Mesenteric fat pad (tissue), 1 donor: ENCODE measurements around the gene TOX4. TPM values are rescaled to one million over a fixed set of nuclear protein-coding genes. Genes with fewer than 3 reads are reported as not detected.
"Not testable (repeated sequence)": the region's sequence is repeated elsewhere in the genome, so short reads cannot be mapped to it uniquely, and the experiment has no call there.

ENCODE experiments used
- DNase-seq: peaks from one replicate; pipeline ENCODE4 v3.0.0-alpha.2; 2020; ENCODE audit warnings: low spot score
- long read RNA-seq: library from polyadenylated mRNA; unstranded; transcript quantifications from one replicate; pipeline ENCODE4 v2.0.0, GENCODE V29; 2020
- total RNA-seq: library from RNA; stranded (reverse); fragmentation: NEBNext Ultra II Directional; extraction: Animal tissue kit (Norgen Biotek cat#: 25700); gene quantifications from one replicate; pipeline ENCODE4 v1.2.1, GENCODE V29; 2021
- donor health status: DM: yes; HTN: yes; CAD: no.

Gene TOX4
- total RNA-seq, result 85.0 TPM
- long read RNA-seq, full-length matches to known transcripts, result 13 of 27 reads
- long read RNA-seq, partial matches to known transcripts, result 12 of 27 reads
- long read RNA-seq, other reads (novel, unspliced or antisense), result 2 of 27 reads

GRCh38 chr14:21476925-21477681 lies at the start of gene TOX4, which contains the start of gene RAB2B:
TOX4 (plus strand) TSS chr14:21477195; CDS start chr14:21477279, 84 bp downstream.
RAB2B (minus strand) TSS chr14:21476959; CDS start chr14:21476872, 87 bp downstream.
- DNase-seq, result peak; percentile 97

GRCh38 chr14:21428930-21429329 lies 48.1 kb upstream of the TOX4 start:
- DNase-seq, result no peak

- DNase-seq, result no peak
These were observed 45.9 kb upstream of the TOX4 start for GRCh38 chr14:21431126-21431525.

GRCh38 chr14:21436567-21437062 lies 40.4 kb upstream of the TOX4 start:
- no peak for DNase-seq

- DNase-seq, result peak; percentile 98
These were observed 39.7 kb upstream of the TOX4 start for GRCh38 chr14:21437063-21437901.

- DNase-seq, result no peak
These were observed 36.1 kb upstream of the TOX4 start for GRCh38 chr14:21440859-21441258.

GRCh38 chr14:21442657-21443056 lies 34.3 kb upstream of the TOX4 start:
- not testable (repeated sequence) for DNase-seq

GRCh38 chr14:21449899-21450216 lies 27.1 kb upstream of the TOX4 start:
- no peak for DNase-seq

- no peak for DNase-seq
These were observed 22.0 kb upstream of the TOX4 start for GRCh38 chr14:21454843-21455544.

- no peak for DNase-seq
These were observed 21.4 kb upstream of the TOX4 start for GRCh38 chr14:21455592-21455911.

- peak; percentile 99 for DNase-seq
These were observed 20.9 kb upstream of the TOX4 start, which contains the start of gene CHD8 for GRCh38 chr14:21455912-21456667. CHD8 (minus strand) TSS chr14:21456123; CDS start chr14:21431643, 24,480 bp downstream.

GRCh38 chr14:21467616-21468015 lies 9.4 kb upstream of the TOX4 start:
- DNase-seq, result no peak

- DNase-seq, result no peak
These were observed 1.1 kb upstream of the TOX4 start for GRCh38 chr14:21475767-21476522.

GRCh38 chr14:21476523-21476924 lies 471 bp upstream of the TOX4 start:
- DNase-seq, result peak; percentile 95

- DNase-seq, result no peak
These were observed 9.7 kb downstream of the TOX4 start for GRCh38 chr14:21486640-21487087.

GRCh38 chr14:21494902-21495762 lies 18.1 kb downstream of the TOX4 start:
- no peak for DNase-seq

- no peak for DNase-seq
These were observed 19.5 kb downstream of the TOX4 start for GRCh38 chr14:21496453-21496852.
